A673 (cell line): Measurements from ENCODE around the gene LCP2. TPM values are rescaled to one million over a fixed set of nuclear protein-coding genes. Genes with fewer than 3 reads are reported as not detected.

Experiments used
- BruUV-seq: library from RNA; stranded (reverse); fragments of 400-500 nt; replicated peaks from 2 replicates; lab custom pipeline; 2021; lab: Mats Ljungman, UMichigan
- CTCF ChIA-PET: fragments of 300-600 bp; sonication (Branson Sonifier 250); formaldehyde crosslinking; loops from one replicate; lab custom pipeline; 2022; ENCODE audit warnings: antibody characterized with exemption; lab: Charles Lee
- POLR2A ChIA-PET: fragments of 300-600 bp; sonication (Branson Sonifier 250); formaldehyde crosslinking; loops from one replicate; lab custom pipeline; 2022; ENCODE audit warnings: antibody characterized with exemption; ENCODE audit not compliant: low non-redundant PET; lab: Charles Lee
- DNase-seq: peaks from one replicate; pipeline ENCODE4 v3.0.0-alpha.2; 2015; ENCODE audit warnings: low spot score
- H3K27ac ChIP-seq: fragments of 200-600 bp; sonication (generic); 2 replicates; pipeline ENCODE4 v1.5.1; 2016; ENCODE audit warnings: mixed run types, low read depth, mild to moderate bottlenecking, mixed read lengths, antibody characterized with exemption, low read length; ENCODE audit not compliant: poor library complexity, severe bottlenecking
- H3K27me3 ChIP-seq: fragments of 200-600 bp; sonication (generic); replicated peaks from 2 replicates; pipeline ENCODE4 v1.6.1; 2017; ENCODE audit warnings: mixed run types, low read depth, mild to moderate bottlenecking, mixed read lengths, antibody characterized with exemption, low read length; ENCODE audit not compliant: insufficient read depth, poor library complexity
- H3K36me3 ChIP-seq: fragments of 200-600 bp; sonication (generic); 2 replicates; pipeline ENCODE4 v1.6.1; 2016; ENCODE audit warnings: mixed run types, mild to moderate bottlenecking, mixed read lengths, antibody characterized with exemption, low read length; ENCODE audit not compliant: insufficient read depth, poor library complexity, severe bottlenecking
- H3K4me1 ChIP-seq: fragments of 200-600 bp; sonication (generic); 2 replicates; pipeline ENCODE4 v1.6.1; 2017; ENCODE audit warnings: mixed run types, mild to moderate bottlenecking, mixed read lengths, antibody characterized with exemption, low read length; ENCODE audit not compliant: insufficient read depth, poor library complexity, severe bottlenecking
- H3K4me3 ChIP-seq: fragments of 200-600 bp; sonication (generic); 2 replicates; pipeline ENCODE4 v1.5.1; 2016; ENCODE audit warnings: low read depth, mixed run types, mild to moderate bottlenecking, mixed read lengths, low read length; ENCODE audit not compliant: poor library complexity, severe bottlenecking
- H3K9me3 ChIP-seq: fragments of 200-600 bp; sonication (generic); 2 replicates; pipeline ENCODE4 v1.6.1; 2016; ENCODE audit warnings: mixed run types, low read depth, mild to moderate bottlenecking, mixed read lengths, antibody characterized with exemption, low read length; ENCODE audit not compliant: poor library complexity, severe bottlenecking
- CTCF ChIP-seq: fragments of 300-800, 200-600 bp; sonication (generic); conservative IDR thresholded peaks from 2 replicates; pipeline ENCODE4 v1.5.1; 2017; ENCODE audit warnings: low read depth, mild to moderate bottlenecking, antibody characterized with exemption, low read length, moderate library complexity, mixed read lengths
- EZH2 ChIP-seq: fragments of 200-600 bp; sonication (generic); IDR thresholded peaks from 2 replicates; pipeline ENCODE4 v1.6.1; 2017; ENCODE audit warnings: borderline replicate concordance, low read depth, mild to moderate bottlenecking, mixed read lengths, antibody characterized with exemption, low read length; ENCODE audit not compliant: poor library complexity, severe bottlenecking
- intact Hi-C: fragments of 100-400 bp; cut with micrococcal nuclease; formaldehyde crosslinking; loops from one replicate; pipeline ENCODE4 v1.10.0; 2022; ENCODE audit not compliant: unreplicated experiment
- total RNA-seq: library from RNA; stranded (reverse); gene quantifications from 2 replicates; pipeline ENCODE4 v1.2.3, GENCODE V29; 2021

The LCP2 gene
- total RNA-seq, 1 experiment from 2014 or later = not detected

GRCh38 chr5:170294057-170294456 lies 3.5 kb downstream of the LCP2 start:
- Histone ChIP-seq H3K4me3 (no peak overlapping the region), H3K27me3 (no peaks in the 10 kb centered on the region), H3K9me3 (no peaks in the 10 kb centered on the region), H3K27ac (no peak overlapping the region), H3K36me3 (no peaks in the 10 kb centered on the region), H3K4me1 (no peaks in the 10 kb centered on the region)
- POLR2A ChIA-PET = no interaction called here
- TF ChIP-seq EZH2 = no peak
- TF ChIP-seq CTCF = no peak
- intact Hi-C loops = no loop called here
- BruUV-seq = no TSS peak
- CTCF ChIA-PET = no interaction called here
- DNase-seq = no peak

- no peaks in the 10 kb centered on the region for H3K36me3 ChIP-seq
- no peak for DNase-seq
- intact Hi-C loops = no loop called here
- ChIA-PET CTCF (no interaction called here), POLR2A (no interaction called here)
- H3K9me3 ChIP-seq = no peaks in the 10 kb centered on the region
- no peak for TF ChIP-seq CTCF
- TF ChIP-seq EZH2 = no peak
- H3K4me3 ChIP-seq = no peak overlapping the region
- no peaks in the 10 kb centered on the region for H3K4me1 ChIP-seq
- H3K27ac ChIP-seq = no peak overlapping the region
- no peaks in the 10 kb centered on the region for H3K27me3 ChIP-seq
- BruUV-seq = no TSS peak
Measured at GRCh38 chr5:170293273-170293672, 4.3 kb downstream of the LCP2 start.

GRCh38 chr5:170292179-170293104 lies 5.1 kb downstream of the LCP2 start:
- no peak for DNase-seq
- POLR2A ChIA-PET = no interaction called here
- Histone ChIP-seq H3K4me3 (no peak overlapping the region), H3K27me3 (no peaks in the 10 kb centered on the region), H3K4me1 (no peaks in the 10 kb centered on the region), H3K36me3 (no peaks in the 10 kb centered on the region), H3K27ac (no peak overlapping the region), H3K9me3 (no peaks in the 10 kb centered on the region)
- TF ChIP-seq CTCF (no peak), EZH2 (no peak)
- no TSS peak for BruUV-seq
- CTCF ChIA-PET = no interaction called here
- intact Hi-C loops = no loop called here
